BLaER1 (cell line): ENCODE data around the gene BBS4.
A peak's percentile ranks its signal among the peaks of the same experiment; 100 is the strongest.
"Not testable (repeated sequence)": the region's sequence is repeated elsewhere in the genome, so short reads cannot be mapped to it uniquely, and the experiment has no call there.

Experiments used
- H3K27ac ChIP-seq: shearing (Covaris generic); formaldehyde crosslinking; 2 replicates; pipeline ENCODE4 v1.8.1; 2022
- H3K27me3 ChIP-seq: shearing (Covaris generic); formaldehyde crosslinking; 2 replicates; pipeline ENCODE4 v1.8.1; 2022
- H3K36me3 ChIP-seq: shearing (Covaris generic); formaldehyde crosslinking; 2 replicates; pipeline ENCODE4 v1.8.1; 2022
- H3K4me1 ChIP-seq: shearing (Covaris generic); formaldehyde crosslinking; 2 replicates; pipeline ENCODE4 v1.8.1; 2022
- H3K4me2 ChIP-seq: shearing (Covaris generic); formaldehyde crosslinking; 2 replicates; pipeline ENCODE4 v1.8.1; 2022
- H3K4me3 ChIP-seq: shearing (Covaris generic); formaldehyde crosslinking; 2 replicates; pipeline ENCODE4 v1.8.1; 2022
- H3K9ac ChIP-seq: shearing (Covaris generic); formaldehyde crosslinking; 2 replicates; pipeline ENCODE4 v1.8.1; 2022
- H3K9me3 ChIP-seq: shearing (Covaris generic); formaldehyde crosslinking; 2 replicates; pipeline ENCODE4 v1.8.1; 2022
- H4K20me1 ChIP-seq: shearing (Covaris generic); formaldehyde crosslinking; 2 replicates; pipeline ENCODE4 v1.8.1; 2022
- Cebpa-rat ChIP-seq: shearing (Covaris generic); IDR thresholded peaks from 2 replicates; pipeline ENCODE4 v1.8.1; 2022

Gene BBS4

DNA sequence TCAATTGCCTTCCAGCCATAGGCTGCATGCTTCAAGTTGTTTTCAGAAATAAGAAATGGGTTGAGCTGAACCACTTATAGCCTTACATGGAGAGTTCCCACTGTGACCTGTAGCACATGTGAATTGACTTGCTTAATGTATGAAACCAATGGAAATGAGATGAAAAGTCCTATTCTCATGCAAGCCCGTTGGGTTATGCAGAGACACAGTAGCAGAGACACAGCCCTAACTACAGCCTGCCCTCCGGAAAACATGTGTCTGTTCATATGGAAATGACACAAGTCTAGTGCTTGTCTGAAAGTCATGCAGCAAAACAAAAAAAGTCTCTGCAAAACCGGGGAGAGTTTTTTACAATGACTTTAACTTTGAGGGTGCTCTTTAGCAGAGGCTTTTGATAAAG is 14.5 kb upstream of the BBS4 start:
- no peak overlapping the region for H3K4me3 ChIP-seq
- no peak for TF ChIP-seq Cebpa-rat

DNA sequence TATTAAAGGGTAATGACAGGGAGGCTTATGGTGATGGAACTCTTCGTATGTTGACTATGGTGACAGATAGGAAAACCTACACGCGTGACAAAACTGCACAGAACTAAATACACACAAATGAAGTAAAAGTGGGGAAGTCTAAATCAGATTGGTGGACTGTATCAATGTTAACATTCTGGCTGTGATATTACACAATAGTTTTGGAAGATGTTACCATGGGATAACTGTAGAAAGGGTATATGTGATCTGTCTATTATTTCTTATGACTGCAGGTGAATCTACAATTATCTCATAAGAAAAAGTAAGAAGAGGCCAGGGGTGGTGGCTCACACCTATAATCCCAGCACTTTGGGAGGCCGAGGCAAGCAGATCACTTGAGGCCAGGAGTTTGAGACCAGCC is 9.2 kb upstream of the BBS4 start:
- H3K4me1 ChIP-seq: peaks cover 9% of the 10 kb centered on the region; the same call in 1 of the 2 replicates
- no peak overlapping the region for H3K27ac ChIP-seq
- H3K9ac ChIP-seq: no peak overlapping the region
- no peaks in the 10 kb centered on the region for H3K27me3 ChIP-seq
- H4K20me1 ChIP-seq: no peaks in the 10 kb centered on the region
- H3K4me2 ChIP-seq: no peak overlapping the region
- no peaks in the 10 kb centered on the region for H3K9me3 ChIP-seq
- no peaks in the 10 kb centered on the region for H3K36me3 ChIP-seq
- peak; percentile 20; the same call in 1 of the 2 replicates for TF ChIP-seq Cebpa-rat
- no peak overlapping the region for H3K4me3 ChIP-seq

More for the DNA sequence above, 14.5 kb upstream of the BBS4 start:
- no peaks in the 10 kb centered on the region for H3K27me3 ChIP-seq
- no peak overlapping the region for H3K4me2 ChIP-seq
- no peaks in the 10 kb centered on the region for H3K4me1 ChIP-seq
- H3K9ac ChIP-seq: no peak overlapping the region
- H4K20me1 ChIP-seq: no peaks in the 10 kb centered on the region
- H3K36me3 ChIP-seq: no peaks in the 10 kb centered on the region
- H3K27ac ChIP-seq: no peak overlapping the region
- no peaks in the 10 kb centered on the region for H3K9me3 ChIP-seq

DNA sequence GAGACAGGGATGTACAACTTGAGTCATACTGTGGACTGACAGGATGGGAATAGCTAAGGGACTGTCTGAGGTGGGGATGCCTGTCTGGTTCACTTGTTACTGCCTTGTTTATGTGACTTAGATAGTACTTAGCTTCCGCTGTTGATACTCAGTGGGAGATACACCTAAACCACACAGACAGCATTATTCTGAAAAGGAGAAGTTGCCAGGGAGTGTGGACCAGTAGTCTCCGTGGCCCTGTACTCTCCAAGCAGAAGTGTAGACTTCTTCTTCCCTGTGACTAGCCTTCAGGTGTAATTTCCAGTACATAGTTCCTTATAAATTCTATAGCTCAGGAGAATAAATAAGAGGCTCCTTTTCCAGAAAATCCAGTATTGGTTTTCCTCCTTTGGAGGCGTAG is 5.1 kb upstream of the BBS4 start:
- no peaks in the 10 kb centered on the region for H3K9me3 ChIP-seq
- H3K4me1 ChIP-seq: peaks cover 20% of the 10 kb centered on the region
- H4K20me1 ChIP-seq: no peaks in the 10 kb centered on the region
- no peaks in the 10 kb centered on the region for H3K36me3 ChIP-seq
- no peak overlapping the region for H3K4me3 ChIP-seq
- no peaks in the 10 kb centered on the region for H3K27me3 ChIP-seq
- H3K4me2 ChIP-seq: no peak overlapping the region
- no peak for TF ChIP-seq Cebpa-rat
- no peak overlapping the region for H3K9ac ChIP-seq
- H3K27ac ChIP-seq: no peak overlapping the region

DNA sequence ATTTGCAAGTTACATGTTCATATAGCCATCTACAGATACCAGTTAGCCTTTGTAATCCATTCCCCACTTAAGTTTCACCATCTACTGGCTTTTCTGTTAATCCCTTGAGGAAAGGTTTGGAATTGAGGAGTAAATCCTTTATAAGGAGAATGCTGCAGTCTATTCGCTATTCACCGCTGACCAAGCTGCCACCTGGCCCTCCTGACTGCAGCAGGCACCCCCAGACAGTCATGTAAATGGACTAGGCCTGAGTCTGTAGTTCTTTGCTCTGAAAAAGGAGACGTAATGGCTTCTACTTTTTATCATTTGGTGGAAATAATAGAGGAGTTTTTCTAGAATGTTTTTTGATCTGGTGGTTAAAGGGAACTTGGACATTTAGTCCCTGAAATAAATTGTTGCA is 3.2 kb upstream of the BBS4 start:
- no peak overlapping the region for H3K27ac ChIP-seq
- no peak overlapping the region for H3K9ac ChIP-seq
- no peak overlapping the region for H3K4me3 ChIP-seq
- H3K36me3 ChIP-seq: no peaks in the 10 kb centered on the region
- H3K9me3 ChIP-seq: no peaks in the 10 kb centered on the region
- H3K4me2 ChIP-seq: no peak overlapping the region
- H3K27me3 ChIP-seq: no peaks in the 10 kb centered on the region
- no peaks in the 10 kb centered on the region for H4K20me1 ChIP-seq
- H3K4me1 ChIP-seq: peaks cover 32% of the 10 kb centered on the region
- no peak for TF ChIP-seq Cebpa-rat

DNA sequence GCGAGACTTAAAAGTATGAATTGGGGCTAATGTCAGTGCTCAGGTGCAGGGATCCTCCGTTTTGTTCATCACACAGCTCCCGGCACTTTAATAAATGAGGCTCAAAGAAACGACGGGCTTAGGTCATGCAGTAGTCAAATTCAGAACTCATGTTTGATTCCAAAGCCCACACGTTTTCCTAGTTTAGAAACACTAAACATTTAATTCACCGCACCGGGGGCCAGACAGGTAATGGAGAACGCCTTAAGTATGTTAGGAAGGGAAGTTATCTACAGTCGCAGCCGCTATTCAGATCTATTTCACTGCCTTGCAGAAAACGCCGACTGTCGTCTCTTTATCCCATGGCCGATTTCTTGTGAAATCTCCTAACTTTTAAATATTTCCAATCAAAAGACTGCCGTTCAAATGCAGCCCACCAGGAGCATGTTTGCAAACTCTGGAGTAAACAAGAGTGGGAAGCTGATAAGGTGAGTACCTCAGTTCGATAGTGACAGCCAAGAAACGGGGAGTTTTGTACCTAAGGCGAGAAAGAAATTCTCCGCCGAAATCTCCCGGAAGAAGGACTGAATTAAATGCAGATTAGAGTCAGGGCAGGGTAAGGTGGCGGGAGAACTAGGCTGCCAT is 594 bp upstream of the BBS4 start:
- Histone ChIP-seq H3K4me3 (peak overlapping the region; percentile 70), H4K20me1 (no peaks in the 10 kb centered on the region), H3K4me1 (peaks cover 24% of the 10 kb centered on the region), H3K9me3 (no peaks in the 10 kb centered on the region), H3K4me2 (peak overlapping the region; percentile 86), H3K36me3 (no peaks in the 10 kb centered on the region), H3K27me3 (no peaks in the 10 kb centered on the region), H3K27ac (peak overlapping the region; percentile 64), H3K9ac (peak overlapping the region; percentile 76)
- no peak for TF ChIP-seq Cebpa-rat

DNA sequence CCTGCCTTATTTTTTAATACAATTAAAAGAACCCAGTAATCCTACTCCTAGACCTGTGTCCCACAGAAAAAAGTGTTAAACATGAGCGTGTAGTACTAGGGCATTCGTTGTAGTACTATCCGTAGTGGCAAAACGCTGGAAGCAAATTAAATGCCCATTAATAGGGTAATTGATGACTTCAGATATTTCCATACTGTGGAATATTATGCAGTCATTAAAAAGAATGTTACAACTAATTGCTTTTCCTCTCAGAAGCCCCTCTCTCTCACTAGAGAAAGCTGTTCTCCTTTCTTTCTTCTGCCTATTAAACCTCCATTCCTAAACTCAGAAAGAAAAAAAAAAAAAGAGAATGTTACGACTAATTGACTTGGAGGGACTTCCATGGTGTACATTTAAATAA is 2.7 kb downstream of the BBS4 start:
- no peak overlapping the region for H3K4me2 ChIP-seq
- no peak overlapping the region for H3K9ac ChIP-seq
- H3K9me3 ChIP-seq: no peaks in the 10 kb centered on the region
- no peaks in the 10 kb centered on the region for H4K20me1 ChIP-seq
- H3K27me3 ChIP-seq: no peaks in the 10 kb centered on the region
- no peak overlapping the region for H3K27ac ChIP-seq
- no peaks in the 10 kb centered on the region for H3K36me3 ChIP-seq
- TF ChIP-seq Cebpa-rat: no peak
- H3K4me1 ChIP-seq: peaks cover 32% of the 10 kb centered on the region
- H3K4me3 ChIP-seq: no peak overlapping the region

DNA sequence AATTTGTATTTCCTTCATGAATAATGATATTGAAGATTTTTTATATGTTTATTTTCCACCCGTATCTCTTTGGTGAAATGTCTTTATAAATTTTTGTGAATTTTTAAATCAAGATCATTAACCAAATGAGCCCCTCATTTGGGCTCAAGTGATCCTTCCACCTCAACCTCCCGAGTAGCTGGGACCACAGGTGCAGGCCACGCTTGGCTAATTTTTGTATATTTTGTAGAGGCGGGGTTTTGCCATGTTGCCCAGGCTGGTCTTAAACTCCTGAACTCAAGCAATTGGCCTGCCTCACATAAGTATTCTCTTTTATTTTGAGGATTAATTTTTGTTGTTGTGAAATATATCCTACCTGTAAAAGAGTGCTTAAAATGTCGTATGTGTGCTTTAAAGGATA is 4.9 kb downstream of the BBS4 start:
- Histone ChIP-seq H4K20me1 (no peaks in the 10 kb centered on the region), H3K36me3 (no peaks in the 10 kb centered on the region), H3K27me3 (no peaks in the 10 kb centered on the region), H3K4me2 (0 out of 2 replicates have a peak overlapping the region, but pooled peaks have one; percentile 24), H3K4me3 (no peak overlapping the region), H3K9ac (no peak overlapping the region), H3K4me1 (peaks cover 20% of the 10 kb centered on the region), H3K27ac (no peak overlapping the region), H3K9me3 (no peaks in the 10 kb centered on the region)
- no peak for TF ChIP-seq Cebpa-rat

DNA sequence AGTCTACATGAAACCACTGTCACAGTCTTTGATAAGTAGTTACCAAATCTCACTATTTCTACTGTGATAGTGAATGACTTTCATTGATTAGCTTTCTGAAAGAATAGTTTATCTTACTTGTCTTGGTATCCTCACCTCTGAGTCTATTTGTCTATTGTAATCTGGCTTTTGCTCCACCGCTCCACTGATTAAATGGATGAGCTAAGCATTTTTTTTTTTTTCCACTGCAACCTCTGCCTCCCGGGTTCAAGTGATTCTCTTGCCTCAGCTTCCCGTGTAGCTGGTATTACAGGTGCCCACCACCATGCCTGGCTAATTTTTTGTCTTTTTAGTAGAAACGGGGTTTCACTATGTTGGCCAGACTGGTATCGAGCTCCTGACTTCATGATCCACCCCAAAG is 12.9 kb downstream of the BBS4 start:
- H4K20me1 ChIP-seq: no peaks in the 10 kb centered on the region
- H3K9me3 ChIP-seq: no peaks in the 10 kb centered on the region
- no peaks in the 10 kb centered on the region for H3K36me3 ChIP-seq
- no peak overlapping the region for H3K4me2 ChIP-seq
- TF ChIP-seq Cebpa-rat: no peak
- no peak overlapping the region for H3K9ac ChIP-seq
- no peak overlapping the region for H3K27ac ChIP-seq
- no peaks in the 10 kb centered on the region for H3K27me3 ChIP-seq
- H3K4me1 ChIP-seq: no peaks in the 10 kb centered on the region
- H3K4me3 ChIP-seq: no peak overlapping the region

DNA sequence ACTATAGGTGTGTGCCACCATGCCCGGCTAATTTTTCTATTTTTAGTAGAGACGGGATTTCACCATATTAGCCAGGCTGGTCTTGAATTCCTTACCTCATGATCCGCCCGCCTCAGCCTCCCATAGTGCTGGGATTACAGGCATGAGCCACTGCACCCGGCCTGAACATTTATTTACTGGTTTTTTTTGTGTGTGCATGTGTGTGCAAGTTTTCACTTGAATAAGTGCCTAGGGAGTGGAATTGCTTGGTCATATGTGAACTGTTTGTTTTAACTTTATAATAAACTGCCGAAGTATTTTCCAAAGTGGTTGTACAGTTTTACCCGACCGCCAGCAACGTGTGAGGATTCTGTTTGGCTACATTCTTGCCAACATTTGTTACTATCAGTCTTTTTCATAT is 14.1 kb downstream of the BBS4 start:
- Histone ChIP-seq H3K27ac (no peak overlapping the region), H3K27me3 (no peaks in the 10 kb centered on the region), H4K20me1 (no peaks in the 10 kb centered on the region), H3K4me1 (no peaks in the 10 kb centered on the region), H3K36me3 (no peaks in the 10 kb centered on the region), H3K4me2 (no peak overlapping the region), H3K9ac (no peak overlapping the region), H3K4me3 (no peak overlapping the region), H3K9me3 (no peaks in the 10 kb centered on the region)
- no peak for TF ChIP-seq Cebpa-rat

DNA sequence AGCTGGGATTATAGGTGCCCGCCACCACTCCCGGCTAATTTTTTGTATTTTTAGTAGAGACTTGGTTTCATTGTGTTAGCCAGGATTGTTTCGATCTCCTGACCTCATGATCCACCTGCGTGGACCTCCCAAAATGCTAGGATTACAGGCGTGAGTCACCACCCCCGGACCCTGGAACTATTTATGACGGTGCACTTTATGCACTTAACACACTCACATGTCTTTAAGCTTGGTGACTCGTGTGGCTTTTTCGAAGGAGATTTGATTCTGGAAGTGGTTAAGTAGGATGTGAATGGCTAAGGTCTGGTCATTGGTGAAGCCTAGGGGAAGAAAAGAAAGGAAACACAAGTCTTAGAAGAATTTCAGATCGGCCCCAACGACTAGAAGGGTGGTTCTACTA is 20.3 kb downstream of the BBS4 start:
- no peaks in the 10 kb centered on the region for H4K20me1 ChIP-seq
- no peaks in the 10 kb centered on the region for H3K4me1 ChIP-seq
- H3K9me3 ChIP-seq: no peaks in the 10 kb centered on the region
- no peak for TF ChIP-seq Cebpa-rat
- no peak overlapping the region for H3K4me2 ChIP-seq
- no peaks in the 10 kb centered on the region for H3K36me3 ChIP-seq
- H3K27ac ChIP-seq: no peak overlapping the region
- no peak overlapping the region for H3K4me3 ChIP-seq
- H3K9ac ChIP-seq: no peak overlapping the region
- no peaks in the 10 kb centered on the region for H3K27me3 ChIP-seq

DNA sequence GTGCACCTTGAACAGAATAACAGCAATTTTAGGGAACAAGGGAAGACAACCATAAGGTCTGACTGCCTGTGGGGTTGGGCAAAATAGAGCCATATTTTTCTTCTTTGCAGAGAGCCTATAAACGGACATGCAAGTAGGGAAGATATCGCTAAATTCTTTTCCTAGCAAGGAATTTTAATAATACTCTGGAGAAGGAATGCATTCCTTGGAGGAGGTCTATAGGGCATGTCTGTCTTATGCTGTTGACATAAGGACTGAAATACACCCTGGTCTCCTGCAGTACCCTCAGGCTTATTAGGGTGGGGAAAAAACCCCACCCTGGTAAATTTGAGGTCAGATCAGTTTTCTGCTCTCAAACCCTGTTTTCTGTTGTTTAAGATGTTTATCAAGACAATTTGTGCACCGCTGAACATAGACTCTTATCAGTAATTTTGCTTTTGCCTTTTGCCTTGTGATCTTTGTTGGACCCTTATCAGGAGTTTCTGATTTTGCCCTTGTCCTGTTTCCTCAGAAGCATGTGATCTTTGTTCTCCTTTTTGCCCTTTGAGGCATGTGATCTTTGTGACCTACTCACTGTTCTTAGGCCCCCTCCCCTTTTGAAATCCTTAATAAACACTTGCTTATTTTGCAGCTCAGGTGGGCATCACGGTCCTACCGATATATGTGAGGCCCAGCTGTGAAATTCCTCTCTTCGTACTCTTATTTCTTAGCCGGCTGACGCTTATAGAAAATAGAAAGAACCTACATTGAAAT is 22.7 kb downstream of the BBS4 start:
- not testable (repeated sequence) for H3K27ac ChIP-seq, H3K4me2 ChIP-seq, H4K20me1 ChIP-seq, H3K4me1 ChIP-seq, H3K4me3 ChIP-seq, H3K9me3 ChIP-seq, H3K36me3 ChIP-seq, H3K27me3 ChIP-seq, H3K9ac ChIP-seq
